Kidney (tissue), 14 donors: ENCODE results near the gene SCARB1. TPM values are rescaled to one million over a fixed set of nuclear protein-coding genes. Genes with fewer than 3 reads are reported as not detected.

Experiments used
- DNase-seq, 5 donors: peaks; one replicate each; pipeline ENCODE4 v3.0.0-alpha.2; 2013 to 2020
- FAIRE-seq: peaks from 2 replicates; lab custom pipeline; 2012; peaks lifted over from hg19 to GRCh38; lab: Jason Lieb, UNC
- H3K27ac ChIP-seq, 2 donors: one replicate each; pipeline ENCODE4 v1.7.0; 2013; ENCODE audit warnings: low read depth in 2 of 2, low read length in 2 of 2, inconsistent platforms in 1 of 2
- H3K27me3 ChIP-seq: one replicate; pipeline ENCODE4 v1.7.1; 2013; ENCODE audit warnings: low read length, inconsistent platforms; ENCODE audit not compliant: control insufficient read depth, insufficient read depth
- H3K36me3 ChIP-seq, 3 donors: one replicate each; pipeline versions ENCODE4 v1.7.0 to v1.7.1; 2013; ENCODE audit warnings: low read length in 3 of 3, control low read depth in 1 of 3, inconsistent platforms in 1 of 3; ENCODE audit not compliant: insufficient read depth in 3 of 3, control insufficient read depth in 2 of 3
- H3K4me1 ChIP-seq, 3 donors: one replicate each; pipeline versions ENCODE4 v1.7.0 to v1.7.1; 2013; ENCODE audit warnings: low read length in 3 of 3, inconsistent platforms in 1 of 3, low read depth in 1 of 3; ENCODE audit not compliant: control insufficient read depth in 2 of 3, insufficient read depth in 2 of 3
- H3K4me3 ChIP-seq, 3 donors: one replicate each; pipeline versions ENCODE4 v1.7.0 to v1.8.1; 2013; ENCODE audit warnings: low read length in 3 of 3, control low read depth in 1 of 3, inconsistent platforms in 1 of 3
- H3K9ac ChIP-seq, 3 donors: one replicate each; pipeline versions ENCODE4 v1.7.0 to v1.7.1; 2013; ENCODE audit warnings: low read length in 3 of 3, control low read depth in 1 of 3, inconsistent platforms in 1 of 3
- H3K9me3 ChIP-seq, 3 donors: one replicate each; pipeline versions ENCODE4 v1.7.0 to v1.7.1; 2013; ENCODE audit warnings: low read length in 3 of 3, control low read depth in 1 of 3, inconsistent platforms in 1 of 3; ENCODE audit not compliant: control insufficient read depth in 2 of 3, insufficient read depth in 1 of 3
- intact Hi-C: fragments of 100-400 bp; cut with DNase I; formaldehyde crosslinking; loops from one replicate; pipeline ENCODE4 v1.11.1; 2022
- polyA plus RNA-seq: library from polyadenylated mRNA; stranded (reverse); fragments of 350-450 nt; fragmentation: Illumina TruSeq; extraction: RNeasy Lipid Tissue Mini Kit (QIAGEN cat#74804); gene quantifications from one replicate; pipeline ENCODE4 v1.2.3, GENCODE V29; 2014; ENCODE audit warnings: low read depth, low replicate concordance; ENCODE audit not compliant: insufficient read depth
- total RNA-seq: library from RNA; stranded (reverse); fragmentation: NEBNext Ultra II Directional; extraction: Animal tissue kit (Norgen Biotek cat#: 25700); gene quantifications from one replicate; pipeline ENCODE4 v1.2.1, GENCODE V29; 2021
- TF ChIP-seq, protein P1 (sequence below): IDR thresholded peaks from 3 replicates; pipeline ENCODE4 v1.5.1; 2012; ENCODE audit warnings: mild to moderate bottlenecking, moderate library complexity, borderline replicate concordance; ENCODE audit not compliant: insufficient read depth; ENCODE audit errors: extremely low read depth
- donor health status: control.
- donor health status: control.
- donor health status: control.
- donor health status: control.
- donor health status: control.
- donor health status: DM: yes; HTN: yes; CAD: no.
- donor health status: Normal renal cell carcinoma (clear cell type).

Gene SCARB1
- total and polyA plus RNA-seq, 2 donors from 2014 or later, result 12.3 to 13.2 TPM

DNA sequence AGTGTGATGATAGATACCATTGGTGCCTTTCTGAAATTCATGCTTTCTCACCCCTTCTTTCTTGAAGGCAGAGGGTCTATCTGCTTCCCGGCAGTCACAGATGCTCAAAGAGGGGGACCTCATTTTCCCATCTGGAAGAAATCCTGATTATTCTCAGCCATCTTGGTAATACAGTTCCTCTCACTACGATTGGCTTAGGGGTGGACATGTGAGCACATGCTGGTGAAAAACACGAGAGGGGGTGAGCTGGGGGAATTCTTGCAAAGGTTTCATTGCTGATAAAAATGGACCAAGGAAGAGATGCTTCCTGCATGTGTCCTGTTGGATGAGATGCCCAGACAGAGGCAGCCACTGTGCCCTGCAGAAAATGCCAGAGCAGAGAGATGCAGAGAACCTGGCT, 13.8 kb upstream of the SCARB1 start:
- TF ChIP-seq, protein P1, sequence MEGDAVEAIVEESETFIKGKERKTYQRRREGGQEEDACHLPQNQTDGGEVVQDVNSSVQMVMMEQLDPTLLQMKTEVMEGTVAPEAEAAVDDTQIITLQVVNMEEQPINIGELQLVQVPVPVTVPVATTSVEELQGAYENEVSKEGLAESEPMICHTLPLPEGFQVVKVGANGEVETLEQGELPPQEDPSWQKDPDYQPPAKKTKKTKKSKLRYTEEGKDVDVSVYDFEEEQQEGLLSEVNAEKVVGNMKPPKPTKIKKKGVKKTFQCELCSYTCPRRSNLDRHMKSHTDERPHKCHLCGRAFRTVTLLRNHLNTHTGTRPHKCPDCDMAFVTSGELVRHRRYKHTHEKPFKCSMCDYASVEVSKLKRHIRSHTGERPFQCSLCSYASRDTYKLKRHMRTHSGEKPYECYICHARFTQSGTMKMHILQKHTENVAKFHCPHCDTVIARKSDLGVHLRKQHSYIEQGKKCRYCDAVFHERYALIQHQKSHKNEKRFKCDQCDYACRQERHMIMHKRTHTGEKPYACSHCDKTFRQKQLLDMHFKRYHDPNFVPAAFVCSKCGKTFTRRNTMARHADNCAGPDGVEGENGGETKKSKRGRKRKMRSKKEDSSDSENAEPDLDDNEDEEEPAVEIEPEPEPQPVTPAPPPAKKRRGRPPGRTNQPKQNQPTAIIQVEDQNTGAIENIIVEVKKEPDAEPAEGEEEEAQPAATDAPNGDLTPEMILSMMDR, result no peak
- intact Hi-C loops, result no loop called here

DNA sequence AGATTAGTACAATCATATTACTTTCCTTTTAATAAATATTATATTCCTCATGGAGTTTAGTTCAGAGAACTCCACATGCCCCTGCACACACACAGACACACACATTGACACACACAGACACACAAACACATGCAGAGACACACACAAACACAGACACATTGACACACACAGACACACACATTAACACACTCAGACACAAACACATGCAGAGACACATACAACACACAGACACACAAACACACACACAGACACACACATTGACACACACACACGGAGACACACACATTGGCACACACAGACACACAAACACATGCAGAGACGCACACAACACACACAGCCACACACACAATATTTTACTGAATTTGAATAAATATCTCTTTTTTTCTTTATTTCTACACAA, 12.5 kb upstream of the SCARB1 start:
- FAIRE-seq, result no peak
- Histone ChIP-seq H3K4me1 (no peaks in the 10 kb centered on the region), H3K9ac (no peak overlapping the region), H3K27me3 (no peaks in the 10 kb centered on the region), H3K27ac (no peak overlapping the region), H3K9me3 (no peaks in the 10 kb centered on the region), H3K4me3 (peak overlapping the region in 1 of 3 donors; percentile 20), H3K36me3 (no peaks in the 10 kb centered on the region)
- intact Hi-C loops, result no loop called here
- DNase-seq, result no peak
- TF ChIP-seq, protein P1, result no peak

More for the DNA sequence above, 13.8 kb upstream of the SCARB1 start:
- H3K27ac ChIP-seq, result no peak overlapping the region
- no peak overlapping the region for H3K4me3 ChIP-seq
- no peaks in the 10 kb centered on the region for H3K9me3 ChIP-seq
- H3K36me3 ChIP-seq, result no peaks in the 10 kb centered on the region
- DNase-seq (no peak), FAIRE-seq (no peak)
- H3K4me1 ChIP-seq, result no peaks in the 10 kb centered on the region
- H3K27me3 ChIP-seq, result no peaks in the 10 kb centered on the region
- no peak overlapping the region for H3K9ac ChIP-seq

DNA sequence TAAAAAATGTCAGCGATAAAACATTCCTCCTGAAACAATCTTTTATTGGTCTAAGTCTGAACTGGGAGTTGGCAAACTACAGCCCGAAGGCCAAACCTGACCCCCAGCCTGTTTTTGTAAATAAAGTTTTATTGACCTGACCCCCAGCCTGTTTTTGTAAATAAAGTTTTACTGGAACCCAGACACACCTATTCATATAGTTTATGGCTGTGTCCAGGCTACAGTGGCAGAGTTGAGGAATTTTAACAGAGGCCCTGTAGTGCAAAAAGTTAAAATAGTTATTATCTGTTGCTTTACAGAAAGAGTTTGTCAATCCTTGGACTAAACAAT, 12.1 kb upstream of the SCARB1 start:
- no peak overlapping the region for H3K4me3 ChIP-seq
- no peak overlapping the region for H3K9ac ChIP-seq
- no peak overlapping the region for H3K27ac ChIP-seq
- H3K9me3 ChIP-seq, result no peaks in the 10 kb centered on the region
- H3K36me3 ChIP-seq, result no peaks in the 10 kb centered on the region
- peak in 1 of 5 donors; percentile 19 for DNase-seq
- intact Hi-C loops, result no loop called here
- no peaks in the 10 kb centered on the region for H3K27me3 ChIP-seq
- TF ChIP-seq, protein P1, result no peak
- H3K4me1 ChIP-seq, result no peaks in the 10 kb centered on the region
- FAIRE-seq, result no peak
